CD4-positive, alpha-beta T cell (primary cell): Measurements from ENCODE around the gene SEPHS1. TPM values are rescaled to one million over a fixed set of nuclear protein-coding genes. Genes with fewer than 3 reads are reported as not detected.

Source experiments
- ATAC-seq: fragments of 200-7000 bp; cut with Tn5 transposase; one replicate; pipeline ENCODE4 v1.10.0; 2022; ENCODE audit warnings: mild to moderate bottlenecking; ENCODE audit not compliant: poor library complexity
- CTCF ChIA-PET: fragments of 350-600 bp; sonication (Branson Sonifier 250); formaldehyde crosslinking; loops from one replicate; lab custom pipeline; 2021; ENCODE audit warnings: antibody characterized with exemption, inconsistent platforms; lab: Charles Lee
- POLR2A ChIA-PET: fragments of 350-600 bp; sonication (Branson Sonifier 250); formaldehyde crosslinking; loops from one replicate; lab custom pipeline; 2021; ENCODE audit warnings: antibody characterized with exemption, inconsistent platforms; lab: Charles Lee
- DNase-seq, 14 experiments: peaks; one replicate each; pipeline ENCODE4 v3.0.0-alpha.2; 2013 to 2020; ENCODE audit warnings: mixed read lengths in 2 of 14
- H3K27ac ChIP-seq, 2 donors: one replicate each; pipeline versions ENCODE4 v1.5.1 to v1.7.0; 2013; ENCODE audit warnings: low read length in 2 of 2, low read depth in 1 of 2, mild to moderate bottlenecking in 1 of 2
- H3K27me3 ChIP-seq, 2 experiments: 1 replicate in 1 of 2; 2 replicates in 1 of 2; pipeline versions ENCODE4 v1.6.1 to v1.7.0; 2013; ENCODE audit warnings: low read length in 2 of 2, control low read depth in 1 of 2, mild to moderate bottlenecking in 1 of 2, moderate library complexity in 1 of 2; ENCODE audit not compliant: insufficient read depth in 2 of 2, control insufficient read depth in 1 of 2
- H3K36me3 ChIP-seq: one replicate; pipeline ENCODE4 v1.6.1; 2013; ENCODE audit warnings: low read length, control low read depth; ENCODE audit not compliant: insufficient read depth
- H3K4me1 ChIP-seq: one replicate; pipeline ENCODE4 v1.6.1; 2013; ENCODE audit warnings: low read length, control low read depth; ENCODE audit not compliant: insufficient read depth
- H3K4me3 ChIP-seq: one replicate; pipeline ENCODE4 v1.5.1; 2013; ENCODE audit warnings: mild to moderate bottlenecking, low read length, moderate library complexity
- H3K9me3 ChIP-seq, 2 experiments: 1 replicate in 1 of 2; 2 replicates in 1 of 2; pipeline versions ENCODE4 v1.6.1 to v1.7.0; 2013; ENCODE audit warnings: low read length in 2 of 2, mild to moderate bottlenecking in 2 of 2, control low read depth in 1 of 2, moderate library complexity in 1 of 2; ENCODE audit not compliant: control insufficient read depth in 1 of 2, insufficient read depth in 1 of 2
- H3K27ac Mint-ChIP-seq: one replicate; pipeline ENCODE4 v1.8.0; 2020; ENCODE audit warnings: mixed read lengths
- H3K27me3 Mint-ChIP-seq: one replicate; pipeline ENCODE4 v1.8.0; 2021; ENCODE audit warnings: mixed read lengths
- H3K36me3 Mint-ChIP-seq: one replicate; pipeline ENCODE4 v1.8.0; 2021; ENCODE audit warnings: low read depth, mixed read lengths
- H3K4me1 Mint-ChIP-seq: one replicate; pipeline ENCODE4 v1.8.0; 2021; ENCODE audit warnings: low read depth, mixed read lengths
- H3K4me3 Mint-ChIP-seq: one replicate; pipeline ENCODE4 v1.8.0; 2020; ENCODE audit warnings: mild to moderate bottlenecking, mixed read lengths
- H3K9me3 Mint-ChIP-seq: one replicate; pipeline ENCODE4 v1.8.0; 2020; ENCODE audit warnings: mixed read lengths
- intact Hi-C, 2 experiments: fragments of 100-400 bp; cut with DNase I in 1 of 2; cut with micrococcal nuclease in 1 of 2; formaldehyde crosslinking; loops; one replicate each; pipeline versions ENCODE4 v1.15.1 to v1.9.0; 2023 to 2025; cut with DNase I, micrococcal nuclease
- total RNA-seq, 174 experiments: library from RNA in 2 of 174; stranded (reverse) in 2 of 174; gene quantifications; one replicate each; pipeline ENCODE4 v1.2.3 and lab custom pipeline; 2021 to 2026
- TF ChIP-seq, protein P1 (sequence below): fragments of 200-600 bp; IDR thresholded peaks from one replicate; pipeline ENCODE4 v1.8.0; 2022; ENCODE audit warnings: antibody characterized with exemption, mild to moderate bottlenecking

Gene SEPHS1
- total RNA-seq, 2 experiments from 2014 or later, result 13.1 to 17.9 TPM

DNA sequence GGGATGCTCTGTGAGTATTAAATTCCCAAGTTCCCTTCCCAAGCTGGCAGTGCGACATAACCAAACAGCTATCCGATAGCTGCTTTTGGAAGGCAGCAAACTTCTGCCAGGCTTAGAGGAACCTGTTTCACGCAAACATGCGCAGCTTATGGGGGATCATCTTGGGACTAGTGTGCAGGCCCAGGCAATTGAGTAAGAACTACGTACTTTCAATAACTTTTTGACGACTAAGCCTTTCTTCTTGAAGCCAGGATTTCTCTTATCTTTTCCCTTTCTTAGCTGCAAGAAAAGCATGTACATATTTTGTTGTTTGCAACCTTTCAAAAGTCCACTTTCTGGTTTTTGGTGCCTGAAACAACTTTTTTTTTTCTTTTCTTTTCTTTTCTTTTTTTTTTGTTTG lies 28.7 kb upstream of the SEPHS1 start:
- H3K4me1 ChIP-seq, result no peaks in the 10 kb centered on the region
- no peaks in the 10 kb centered on the region for H3K9me3 ChIP-seq
- ChIA-PET POLR2A (no interaction called here), CTCF (no interaction called here)
- intact Hi-C loops, result no loop called here
- no peak for DNase-seq
- Mint-ChIP-seq H3K27me3 (peaks cover 42% of the 10 kb centered on the region), H3K27ac (no peak overlapping the region), H3K4me3 (no peak overlapping the region), H3K9me3 (no peaks in the 10 kb centered on the region), H3K36me3 (no peaks in the 10 kb centered on the region), H3K4me1 (peaks cover 3% of the 10 kb centered on the region)
- H3K27ac ChIP-seq, result no peak overlapping the region
- H3K36me3 ChIP-seq, result no peaks in the 10 kb centered on the region
- no peak for ATAC-seq
- peaks cover 2 to 12% of the 10 kb centered on the region in 2 experiments for H3K27me3 ChIP-seq
- TF ChIP-seq, protein P1, sequence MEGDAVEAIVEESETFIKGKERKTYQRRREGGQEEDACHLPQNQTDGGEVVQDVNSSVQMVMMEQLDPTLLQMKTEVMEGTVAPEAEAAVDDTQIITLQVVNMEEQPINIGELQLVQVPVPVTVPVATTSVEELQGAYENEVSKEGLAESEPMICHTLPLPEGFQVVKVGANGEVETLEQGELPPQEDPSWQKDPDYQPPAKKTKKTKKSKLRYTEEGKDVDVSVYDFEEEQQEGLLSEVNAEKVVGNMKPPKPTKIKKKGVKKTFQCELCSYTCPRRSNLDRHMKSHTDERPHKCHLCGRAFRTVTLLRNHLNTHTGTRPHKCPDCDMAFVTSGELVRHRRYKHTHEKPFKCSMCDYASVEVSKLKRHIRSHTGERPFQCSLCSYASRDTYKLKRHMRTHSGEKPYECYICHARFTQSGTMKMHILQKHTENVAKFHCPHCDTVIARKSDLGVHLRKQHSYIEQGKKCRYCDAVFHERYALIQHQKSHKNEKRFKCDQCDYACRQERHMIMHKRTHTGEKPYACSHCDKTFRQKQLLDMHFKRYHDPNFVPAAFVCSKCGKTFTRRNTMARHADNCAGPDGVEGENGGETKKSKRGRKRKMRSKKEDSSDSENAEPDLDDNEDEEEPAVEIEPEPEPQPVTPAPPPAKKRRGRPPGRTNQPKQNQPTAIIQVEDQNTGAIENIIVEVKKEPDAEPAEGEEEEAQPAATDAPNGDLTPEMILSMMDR, result no peak
- no peak overlapping the region for H3K4me3 ChIP-seq

DNA sequence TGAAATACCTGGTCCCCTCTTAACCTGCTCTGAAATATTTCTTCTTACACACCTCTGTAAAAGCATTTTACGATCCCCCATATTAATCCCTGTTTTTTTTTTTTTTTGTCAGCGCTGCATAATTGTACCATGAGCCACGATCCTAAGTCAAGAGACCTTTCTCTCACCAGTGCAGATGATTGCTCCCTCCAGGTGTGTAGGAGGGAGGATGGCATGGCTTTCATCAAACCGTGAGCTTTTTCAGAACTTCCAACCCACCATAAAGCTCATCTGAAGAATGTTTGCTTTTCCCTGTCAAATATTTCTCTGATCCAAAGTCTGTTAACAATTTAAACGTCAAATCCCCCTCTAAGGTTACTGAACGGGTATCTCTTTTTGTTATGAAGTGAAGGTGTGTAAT lies 28.2 kb upstream of the SEPHS1 start:
- Histone ChIP-seq H3K9me3 (no peaks in the 10 kb centered on the region), H3K4me3 (no peak overlapping the region), H3K27me3 (peaks cover 2 to 8% of the 10 kb centered on the region in 2 experiments), H3K4me1 (no peaks in the 10 kb centered on the region), H3K27ac (no peak overlapping the region), H3K36me3 (no peaks in the 10 kb centered on the region)
- ATAC-seq, result no peak
- H3K27me3 Mint-ChIP-seq, result peaks cover 38% of the 10 kb centered on the region
- POLR2A ChIA-PET, result no interaction called here
- CTCF ChIA-PET, result no interaction called here
- no peaks in the 10 kb centered on the region for H3K9me3 Mint-ChIP-seq
- no peak overlapping the region for H3K27ac Mint-ChIP-seq
- H3K36me3 Mint-ChIP-seq, result no peaks in the 10 kb centered on the region
- DNase-seq, result no peak
- intact Hi-C loops, result no loop called here
- no peak overlapping the region for H3K4me3 Mint-ChIP-seq
- peaks cover 6% of the 10 kb centered on the region for H3K4me1 Mint-ChIP-seq
- TF ChIP-seq, protein P1, result no peak

DNA sequence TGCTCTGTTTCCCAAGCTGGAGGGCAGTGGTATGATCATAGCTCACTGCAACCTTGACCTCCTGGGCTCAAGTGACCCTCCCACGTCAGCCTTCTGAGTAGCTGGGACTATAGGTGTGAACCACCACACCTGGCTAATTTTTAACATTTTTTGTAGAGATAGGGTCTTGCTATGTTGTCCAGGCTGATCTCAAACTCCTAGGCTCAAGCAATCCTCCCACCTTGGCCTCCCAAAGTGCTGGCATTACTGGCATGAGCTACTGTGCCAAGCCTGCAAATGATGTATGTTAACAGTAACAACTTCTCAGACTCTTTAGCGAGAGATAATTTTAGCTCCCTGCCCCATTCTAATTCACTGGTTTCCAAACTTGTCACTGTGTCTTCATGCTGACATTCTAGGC lies 27.7 kb upstream of the SEPHS1 start:
- Histone ChIP-seq H3K27ac (no peak overlapping the region), H3K4me1 (no peaks in the 10 kb centered on the region), H3K36me3 (no peaks in the 10 kb centered on the region), H3K27me3 (peaks cover 2 to 6% of the 10 kb centered on the region in 2 experiments), H3K9me3 (no peaks in the 10 kb centered on the region), H3K4me3 (no peak overlapping the region)
- Mint-ChIP-seq H3K9me3 (no peaks in the 10 kb centered on the region), H3K36me3 (no peaks in the 10 kb centered on the region), H3K27ac (no peak overlapping the region), H3K4me1 (peaks cover 6% of the 10 kb centered on the region), H3K27me3 (peaks cover 33% of the 10 kb centered on the region), H3K4me3 (no peak overlapping the region)
- no peak for DNase-seq
- ATAC-seq, result no peak
- intact Hi-C loops, result no loop called here
- ChIA-PET POLR2A (no interaction called here), CTCF (no interaction called here)
- TF ChIP-seq, protein P1, result no peak
